HepG2 (cell line): ENCODE data around the gene MRPL20. TPM values are rescaled to one million over a fixed set of nuclear protein-coding genes. Genes with fewer than 3 reads are reported as not detected.

Experiments
- CC2D1A ChIP-seq: sonication (generic); formaldehyde crosslinking; IDR thresholded peaks from 2 replicates; pipeline ENCODE4 v1.8.1; 2023; ENCODE audit warnings: mild to moderate bottlenecking, missing genetic modification reagents
- KDM2A ChIP-seq: sonication (generic); formaldehyde crosslinking; IDR thresholded peaks from 2 replicates; pipeline ENCODE4 v1.4.0; 2020; ENCODE audit warnings: low read depth, missing genetic modification reagents, borderline replicate concordance
- MATR3 ChIP-seq: sonication (generic); formaldehyde crosslinking; IDR thresholded peaks from 2 replicates; pipeline ENCODE4 v1.4.0; 2020; ENCODE audit warnings: missing genetic modification reagents
- MTF2 ChIP-seq: sonication (generic); formaldehyde crosslinking; IDR thresholded peaks from 2 replicates; pipeline ENCODE4 v1.5.0; 2020; ENCODE audit warnings: missing genetic modification reagents, borderline replicate concordance
- MXD3 ChIP-seq: IDR thresholded peaks from 2 replicates; pipeline ENCODE4 v1.6.1; 2016; ENCODE audit warnings: mild to moderate bottlenecking, missing biosample characterization, missing genetic modification reagents
- MYNN ChIP-seq: sonication (generic); formaldehyde crosslinking; IDR thresholded peaks from 2 replicates; pipeline ENCODE4 v1.4.0; 2020; ENCODE audit warnings: mild to moderate bottlenecking, low read depth, missing genetic modification reagents
- NBN ChIP-seq: fragments of 450-650 bp; conservative IDR thresholded peaks from 2 replicates; pipeline ENCODE4 v1.6.1; 2017
- NCOA1 ChIP-seq: sonication (generic); formaldehyde crosslinking; IDR thresholded peaks from 2 replicates; pipeline ENCODE4 v1.9.0; 2021; ENCODE audit warnings: missing genetic modification reagents
- NFE2 ChIP-seq: sonication (generic); formaldehyde crosslinking; IDR thresholded peaks from 2 replicates; pipeline ENCODE4 v1.4.0; 2020; ENCODE audit warnings: missing genetic modification reagents
- PLSCR1 ChIP-seq: sonication (generic); formaldehyde crosslinking; IDR thresholded peaks from 2 replicates; pipeline ENCODE4 v1.5.0; 2020; ENCODE audit warnings: missing genetic modification reagents, mild to moderate bottlenecking, borderline replicate concordance
- REPIN1 ChIP-seq: sonication (generic); formaldehyde crosslinking; IDR thresholded peaks from 2 replicates; pipeline ENCODE4 v1.8.0; 2022; ENCODE audit warnings: missing genetic modification reagents, low read depth, mild to moderate bottlenecking, borderline replicate concordance
- RXRA ChIP-seq: sonication (generic); formaldehyde crosslinking; IDR thresholded peaks from 2 replicates; pipeline ENCODE4 v1.5.1; 2020; ENCODE audit warnings: missing genetic modification reagents
- SCMH1 ChIP-seq: sonication (generic); formaldehyde crosslinking; IDR thresholded peaks from 2 replicates; pipeline ENCODE4 v1.9.0; 2021; ENCODE audit warnings: missing genetic modification reagents, mild to moderate bottlenecking, borderline replicate concordance
- TMF1 ChIP-seq: sonication (generic); formaldehyde crosslinking; IDR thresholded peaks from 2 replicates; pipeline ENCODE4 v1.8.1; 2022; ENCODE audit warnings: low read depth, missing genetic modification reagents
- ZNF263 ChIP-seq: sonication (generic); formaldehyde crosslinking; IDR thresholded peaks from 2 replicates; pipeline ENCODE4 v1.4.0; 2020; ENCODE audit warnings: missing genetic modification reagents
- ZNF296 ChIP-seq: sonication (generic); formaldehyde crosslinking; conservative IDR thresholded peaks from 2 replicates; pipeline ENCODE4 v1.5.0; 2020; ENCODE audit warnings: mild to moderate bottlenecking, missing genetic modification reagents
- ZNF543 ChIP-seq: sonication (generic); formaldehyde crosslinking; IDR thresholded peaks from 2 replicates; pipeline ENCODE4 v1.4.0; 2020; ENCODE audit warnings: mild to moderate bottlenecking, missing genetic modification reagents
- ZSCAN29 ChIP-seq: sonication (generic); formaldehyde crosslinking; conservative IDR thresholded peaks from 2 replicates; pipeline ENCODE4 v1.4.0; 2020; ENCODE audit warnings: mild to moderate bottlenecking, missing genetic modification reagents
- polyA plus RNA-seq, 8 experiments: library from polyadenylated mRNA; depleted of rRNA in 3 of 8; stranded (reverse) in 7 of 8; unstranded in 1 of 8; fragments of >200 nt; fragmentation: Illumina TruSeq in 4 of 8; extraction: Trizol in 4 of 8; gene quantifications; 2 replicates each; pipeline versions ENCODE4 v1.2.1 to v1.2.3, GENCODE V29; 2011 to 2016; ENCODE audit warnings: low read depth in 4 of 8, missing spikeins in 1 of 8, mixed read lengths in 1 of 8; ENCODE audit not compliant: insufficient read depth in 1 of 8
- total RNA-seq, 5 experiments: library from RNA; depleted of rRNA; stranded (reverse); fragments of >200 nt; fragmentation: Illumina TruSeq; extraction: Trizol; gene quantifications; 2 replicates each; pipeline ENCODE4 v1.2.3, GENCODE V29; 2016; ENCODE audit warnings: low read depth in 1 of 5
- TF ChIP-seq, protein P1 (sequence below): sonication (generic); formaldehyde crosslinking; IDR thresholded peaks from 2 replicates; pipeline ENCODE4 v1.4.0; 2020; ENCODE audit warnings: mild to moderate bottlenecking, missing genetic modification reagents
- TF ChIP-seq, protein P2 (sequence below): sonication (generic); formaldehyde crosslinking; IDR thresholded peaks from 2 replicates; pipeline ENCODE4 v1.5.1; 2020; ENCODE audit warnings: missing genetic modification reagents, mild to moderate bottlenecking, borderline replicate concordance
- TF ChIP-seq, protein P3 (sequence below): sonication (generic); formaldehyde crosslinking; IDR thresholded peaks from 2 replicates; pipeline ENCODE4 v1.4.0; 2020; ENCODE audit warnings: missing genetic modification reagents
- TF ChIP-seq, protein P4 (sequence below): sonication (generic); formaldehyde crosslinking; IDR thresholded peaks from 2 replicates; pipeline ENCODE4 v1.5.0; 2020; ENCODE audit warnings: mild to moderate bottlenecking, missing genetic modification reagents

Gene MRPL20
- total and polyA plus RNA-seq, 2 of the 13 experiments (the other 11 are each of a cell fraction or from before 2014, with no cell fraction given): 59.2 to 127 TPM

DNA sequence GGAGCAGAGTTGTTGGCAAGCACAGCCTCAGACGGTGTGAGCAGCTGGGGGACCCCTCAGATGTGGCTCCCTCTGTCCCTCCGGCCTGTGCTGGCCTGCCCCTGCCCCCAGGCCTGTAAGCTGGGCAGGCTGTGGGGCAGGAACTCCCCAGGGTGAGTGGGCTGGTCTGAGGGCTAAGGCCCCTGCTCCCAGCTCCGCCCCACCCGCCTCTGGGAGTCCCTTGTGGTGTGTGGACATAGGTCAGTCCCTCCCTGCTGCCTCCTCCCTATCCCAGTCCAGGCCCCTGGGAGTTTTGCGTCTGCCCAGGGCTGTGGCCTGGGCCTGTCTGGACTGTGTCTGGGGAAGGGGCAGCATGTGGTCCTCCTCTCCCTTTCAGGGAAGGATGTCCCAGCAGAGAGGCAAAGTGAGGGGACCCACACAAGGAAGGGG is 24.8 kb upstream of the MRPL20 start (continued):
- TF ChIP-seq MXD3 (CRISPR knock-in tag): peak; percentile 84
- peak; percentile 88 for TF ChIP-seq ZNF263 (CRISPR knock-in tag)
- TF ChIP-seq KDM2A (CRISPR knock-in tag): peak; percentile 80
- TF ChIP-seq MATR3 (CRISPR knock-in tag): no peak
- TF ChIP-seq, protein P1, sequence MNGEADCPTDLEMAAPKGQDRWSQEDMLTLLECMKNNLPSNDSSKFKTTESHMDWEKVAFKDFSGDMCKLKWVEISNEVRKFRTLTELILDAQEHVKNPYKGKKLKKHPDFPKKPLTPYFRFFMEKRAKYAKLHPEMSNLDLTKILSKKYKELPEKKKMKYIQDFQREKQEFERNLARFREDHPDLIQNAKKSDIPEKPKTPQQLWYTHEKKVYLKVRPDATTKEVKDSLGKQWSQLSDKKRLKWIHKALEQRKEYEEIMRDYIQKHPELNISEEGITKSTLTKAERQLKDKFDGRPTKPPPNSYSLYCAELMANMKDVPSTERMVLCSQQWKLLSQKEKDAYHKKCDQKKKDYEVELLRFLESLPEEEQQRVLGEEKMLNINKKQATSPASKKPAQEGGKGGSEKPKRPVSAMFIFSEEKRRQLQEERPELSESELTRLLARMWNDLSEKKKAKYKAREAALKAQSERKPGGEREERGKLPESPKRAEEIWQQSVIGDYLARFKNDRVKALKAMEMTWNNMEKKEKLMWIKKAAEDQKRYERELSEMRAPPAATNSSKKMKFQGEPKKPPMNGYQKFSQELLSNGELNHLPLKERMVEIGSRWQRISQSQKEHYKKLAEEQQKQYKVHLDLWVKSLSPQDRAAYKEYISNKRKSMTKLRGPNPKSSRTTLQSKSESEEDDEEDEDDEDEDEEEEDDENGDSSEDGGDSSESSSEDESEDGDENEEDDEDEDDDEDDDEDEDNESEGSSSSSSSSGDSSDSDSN: peak; percentile 87
- no peak for TF ChIP-seq CC2D1A (CRISPR knock-in tag)
- TF ChIP-seq NBN: no peak
- peak; percentile 42; the same call in 1 of the 2 replicates for TF ChIP-seq REPIN1 (CRISPR knock-in tag)
- TF ChIP-seq, protein P2, sequence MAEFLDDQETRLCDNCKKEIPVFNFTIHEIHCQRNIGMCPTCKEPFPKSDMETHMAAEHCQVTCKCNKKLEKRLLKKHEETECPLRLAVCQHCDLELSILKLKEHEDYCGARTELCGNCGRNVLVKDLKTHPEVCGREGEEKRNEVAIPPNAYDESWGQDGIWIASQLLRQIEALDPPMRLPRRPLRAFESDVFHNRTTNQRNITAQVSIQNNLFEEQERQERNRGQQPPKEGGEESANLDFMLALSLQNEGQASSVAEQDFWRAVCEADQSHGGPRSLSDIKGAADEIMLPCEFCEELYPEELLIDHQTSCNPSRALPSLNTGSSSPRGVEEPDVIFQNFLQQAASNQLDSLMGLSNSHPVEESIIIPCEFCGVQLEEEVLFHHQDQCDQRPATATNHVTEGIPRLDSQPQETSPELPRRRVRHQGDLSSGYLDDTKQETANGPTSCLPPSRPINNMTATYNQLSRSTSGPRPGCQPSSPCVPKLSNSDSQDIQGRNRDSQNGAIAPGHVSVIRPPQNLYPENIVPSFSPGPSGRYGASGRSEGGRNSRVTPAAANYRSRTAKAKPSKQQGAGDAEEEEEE (CRISPR knock-in tag): no peak
- TF ChIP-seq, protein P3, sequence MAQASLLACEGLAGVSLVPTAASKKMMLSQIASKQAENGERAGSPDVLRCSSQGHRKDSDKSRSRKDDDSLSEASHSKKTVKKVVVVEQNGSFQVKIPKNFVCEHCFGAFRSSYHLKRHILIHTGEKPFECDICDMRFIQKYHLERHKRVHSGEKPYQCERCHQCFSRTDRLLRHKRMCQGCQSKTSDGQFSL: no peak
- peak; percentile 89 for TF ChIP-seq RXRA
- TF ChIP-seq, protein P4, sequence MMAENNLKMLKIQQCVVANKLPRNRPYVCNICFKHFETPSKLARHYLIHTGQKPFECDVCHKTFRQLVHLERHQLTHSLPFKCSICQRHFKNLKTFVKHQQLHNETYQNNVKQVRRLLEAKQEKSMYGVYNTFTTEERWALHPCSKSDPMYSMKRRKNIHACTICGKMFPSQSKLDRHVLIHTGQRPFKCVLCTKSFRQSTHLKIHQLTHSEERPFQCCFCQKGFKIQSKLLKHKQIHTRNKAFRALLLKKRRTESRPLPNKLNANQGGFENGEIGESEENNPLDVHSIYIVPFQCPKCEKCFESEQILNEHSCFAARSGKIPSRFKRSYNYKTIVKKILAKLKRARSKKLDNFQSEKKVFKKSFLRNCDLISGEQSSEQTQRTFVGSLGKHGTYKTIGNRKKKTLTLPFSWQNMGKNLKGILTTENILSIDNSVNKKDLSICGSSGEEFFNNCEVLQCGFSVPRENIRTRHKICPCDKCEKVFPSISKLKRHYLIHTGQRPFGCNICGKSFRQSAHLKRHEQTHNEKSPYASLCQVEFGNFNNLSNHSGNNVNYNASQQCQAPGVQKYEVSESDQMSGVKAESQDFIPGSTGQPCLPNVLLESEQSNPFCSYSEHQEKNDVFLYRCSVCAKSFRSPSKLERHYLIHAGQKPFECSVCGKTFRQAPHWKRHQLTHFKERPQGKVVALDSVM (CRISPR knock-in tag): peak; percentile 65
- peak; percentile 97 for TF ChIP-seq ZNF296 (CRISPR knock-in tag)
- peak; percentile 75; the same call in 1 of the 2 replicates for TF ChIP-seq MYNN
- no peak for TF ChIP-seq MTF2 (CRISPR knock-in tag)
- no peak for TF ChIP-seq NFE2
- TF ChIP-seq TMF1 (CRISPR knock-in tag): no peak
- no peak; the same call in 1 of the 2 replicates for TF ChIP-seq NCOA1 (CRISPR knock-in tag)
- no peak for TF ChIP-seq SCMH1
- TF ChIP-seq ZSCAN29 (CRISPR knock-in tag): 0 out of 2 replicates have a peak, but pooled peaks have one; percentile 18
- no peak for TF ChIP-seq ZNF543 (CRISPR knock-in tag)
- TF ChIP-seq PLSCR1: no peak
